ENCODE data around the gene PNPLA8.

The PNPLA8 gene

GRCh38 chr7:108529341-108529740, 3.4 kb upstream of the PNPLA8 start:
- no peaks in the 10 kb centered on the region for H3K36me3 ChIP-seq (replicated peaks)
- no peak overlapping the region for H3K4me3 ChIP-seq (ENCODE audit: low read depth, low read length)
- no peak for DNase-seq
- no peak overlapping the region for H3K27ac ChIP-seq
- no peaks in the 10 kb centered on the region for H3K27me3 ChIP-seq (replicated peaks)
- TF ChIP-seq CTCF (IDR thresholded peaks at IDR 0.05; ENCODE audit: low read depth, low read length, missing control alignments): no peak
- in situ Hi-C loops (cut with HindIII; ENCODE audit: low pct_ligation_motif_present, low sequenced_read_pairs): no loop called here

GRCh38 chr7:108528183-108528712, 2.3 kb upstream of the PNPLA8 start:
- Histone ChIP-seq H3K4me3 (ENCODE audit: low read depth, low read length) (no peak overlapping the region), H3K27ac (no peak overlapping the region), H3K36me3 (replicated peaks) (no peaks in the 10 kb centered on the region), H3K27me3 (replicated peaks) (no peaks in the 10 kb centered on the region)
- TF ChIP-seq CTCF (IDR thresholded peaks at IDR 0.05; ENCODE audit: low read depth, low read length, missing control alignments): no peak
- in situ Hi-C loops (cut with HindIII; ENCODE audit: low pct_ligation_motif_present, low sequenced_read_pairs): no loop called here
- DNase-seq: no peak

- Histone ChIP-seq H3K36me3 (replicated peaks) (no peaks in the 10 kb centered on the region), H3K27ac (peak overlapping the region; percentile 98), H3K4me3 (ENCODE audit: low read depth, low read length) (peak overlapping the region; percentile 91), H3K27me3 (replicated peaks) (no peaks in the 10 kb centered on the region)
- DNase-seq: no peak
- in situ Hi-C loops (cut with HindIII; ENCODE audit: low pct_ligation_motif_present, low sequenced_read_pairs): no loop called here
- TF ChIP-seq CTCF (IDR thresholded peaks at IDR 0.05; ENCODE audit: low read depth, low read length, missing control alignments): no peak
These were observed 758 bp upstream of the PNPLA8 start for GRCh38 chr7:108526768-108527017.

- Histone ChIP-seq H3K27me3 (replicated peaks) (no peaks in the 10 kb centered on the region), H3K27ac (peak overlapping the region; percentile 98), H3K4me3 (ENCODE audit: low read depth, low read length) (peak overlapping the region; percentile 91), H3K36me3 (replicated peaks) (no peaks in the 10 kb centered on the region)
- peak; percentile 57 for DNase-seq
- in situ Hi-C loops (cut with HindIII; ENCODE audit: low pct_ligation_motif_present, low sequenced_read_pairs): no loop called here
- TF ChIP-seq CTCF (IDR thresholded peaks at IDR 0.05; ENCODE audit: low read depth, low read length, missing control alignments): no peak
These were observed 479 bp downstream of the PNPLA8 start for GRCh38 chr7:108525327-108525984.

- in situ Hi-C loops (cut with HindIII; ENCODE audit: low pct_ligation_motif_present, low sequenced_read_pairs): no loop called here
- Histone ChIP-seq H3K36me3 (replicated peaks) (peaks cover 6% of the 10 kb centered on the region), H3K27me3 (replicated peaks) (no peaks in the 10 kb centered on the region), H3K27ac (no peak overlapping the region), H3K4me3 (ENCODE audit: low read depth, low read length) (no peak overlapping the region)
- TF ChIP-seq CTCF (IDR thresholded peaks at IDR 0.05; ENCODE audit: low read depth, low read length, missing control alignments): no peak
- no peak for DNase-seq
These were observed 3.2 kb downstream of the PNPLA8 start for GRCh38 chr7:108522780-108523179.

- peaks cover 22% of the 10 kb centered on the region for H3K36me3 ChIP-seq (replicated peaks)
- no peak for TF ChIP-seq CTCF (IDR thresholded peaks at IDR 0.05; ENCODE audit: low read depth, low read length, missing control alignments)
- H3K27me3 ChIP-seq (replicated peaks): no peaks in the 10 kb centered on the region
- in situ Hi-C loops (cut with HindIII; ENCODE audit: low pct_ligation_motif_present, low sequenced_read_pairs): no loop called here
- no peak overlapping the region for H3K27ac ChIP-seq
- H3K4me3 ChIP-seq (ENCODE audit: low read depth, low read length): no peak overlapping the region
- DNase-seq: no peak
These were observed 8.0 kb downstream of the PNPLA8 start for GRCh38 chr7:108517951-108518350.
